Brain microvascular endothelial cell (primary cell): ENCODE results near the gene PFDN1.

Experiments used
- DNase-seq: peaks from one replicate; pipeline ENCODE4 v3.0.0-alpha.2; 2020
- H3K27ac ChIP-seq: fragments of 250-450 bp; sonication (Bioruptor Pico); 2 replicates; pipeline ENCODE4 v1.5.1; 2020; ENCODE audit warnings: mild to moderate bottlenecking, moderate library complexity
- H3K27me3 ChIP-seq: fragments of 250-450 bp; sonication (Bioruptor Pico); replicated peaks from 2 replicates; pipeline ENCODE4 v1.5.1; 2020; ENCODE audit warnings: mild to moderate bottlenecking
- H3K36me3 ChIP-seq: fragments of 250-450 bp; sonication (Bioruptor Pico); replicated peaks from 2 replicates; pipeline ENCODE4 v1.5.1; 2020; ENCODE audit warnings: mild to moderate bottlenecking
- H3K4me3 ChIP-seq: 2 replicates; pipeline ENCODE4 v1.5.1; 2011; ENCODE audit warnings: low read depth, mild to moderate bottlenecking, control low read depth, low read length, moderate library complexity
- in situ Hi-C: cut with HindIII; loops from 2 replicates; pipeline ENCODE4 v1.10.0; 2017; ENCODE audit warnings: low sequenced_read_pairs, low pct_ligation_motif_present
- TF ChIP-seq, protein P1 (sequence below): IDR thresholded peaks from 2 replicates; pipeline ENCODE4 v1.5.1; 2011; ENCODE audit warnings: low read depth, mild to moderate bottlenecking, moderate library complexity, low read length, control low read depth, inconsistent platforms; ENCODE audit errors: missing control alignments

Gene PFDN1

DNA sequence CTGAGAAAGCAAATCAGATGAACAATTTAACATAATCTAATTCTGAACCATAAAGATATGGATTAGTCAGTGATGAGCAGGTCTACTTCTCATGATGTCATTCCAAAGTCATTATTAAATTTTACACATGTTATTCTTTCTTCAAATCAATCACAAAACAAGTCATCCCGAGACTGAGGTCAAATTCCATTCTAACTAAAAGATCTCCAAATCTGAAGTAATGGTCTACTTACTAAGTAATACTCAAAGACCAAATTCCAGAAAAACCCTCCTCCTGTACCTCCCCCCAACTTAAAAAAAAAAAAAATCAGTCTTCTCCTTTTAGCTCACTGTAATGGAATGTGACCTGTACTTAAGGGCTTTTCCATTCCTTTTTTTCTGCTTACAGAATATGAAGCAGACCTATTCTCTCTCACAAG lies 4.7 kb downstream of the PFDN1 start:
- no peak overlapping the region for H3K4me3 ChIP-seq
- H3K36me3 ChIP-seq = peaks cover 13% of the 10 kb centered on the region
- DNase-seq = peak; percentile 53
- TF ChIP-seq, protein P1, sequence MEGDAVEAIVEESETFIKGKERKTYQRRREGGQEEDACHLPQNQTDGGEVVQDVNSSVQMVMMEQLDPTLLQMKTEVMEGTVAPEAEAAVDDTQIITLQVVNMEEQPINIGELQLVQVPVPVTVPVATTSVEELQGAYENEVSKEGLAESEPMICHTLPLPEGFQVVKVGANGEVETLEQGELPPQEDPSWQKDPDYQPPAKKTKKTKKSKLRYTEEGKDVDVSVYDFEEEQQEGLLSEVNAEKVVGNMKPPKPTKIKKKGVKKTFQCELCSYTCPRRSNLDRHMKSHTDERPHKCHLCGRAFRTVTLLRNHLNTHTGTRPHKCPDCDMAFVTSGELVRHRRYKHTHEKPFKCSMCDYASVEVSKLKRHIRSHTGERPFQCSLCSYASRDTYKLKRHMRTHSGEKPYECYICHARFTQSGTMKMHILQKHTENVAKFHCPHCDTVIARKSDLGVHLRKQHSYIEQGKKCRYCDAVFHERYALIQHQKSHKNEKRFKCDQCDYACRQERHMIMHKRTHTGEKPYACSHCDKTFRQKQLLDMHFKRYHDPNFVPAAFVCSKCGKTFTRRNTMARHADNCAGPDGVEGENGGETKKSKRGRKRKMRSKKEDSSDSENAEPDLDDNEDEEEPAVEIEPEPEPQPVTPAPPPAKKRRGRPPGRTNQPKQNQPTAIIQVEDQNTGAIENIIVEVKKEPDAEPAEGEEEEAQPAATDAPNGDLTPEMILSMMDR = no peak
- no peaks in the 10 kb centered on the region for H3K27me3 ChIP-seq
- peak overlapping the region; percentile 78 for H3K27ac ChIP-seq
- in situ Hi-C loops = no loop called here

DNA sequence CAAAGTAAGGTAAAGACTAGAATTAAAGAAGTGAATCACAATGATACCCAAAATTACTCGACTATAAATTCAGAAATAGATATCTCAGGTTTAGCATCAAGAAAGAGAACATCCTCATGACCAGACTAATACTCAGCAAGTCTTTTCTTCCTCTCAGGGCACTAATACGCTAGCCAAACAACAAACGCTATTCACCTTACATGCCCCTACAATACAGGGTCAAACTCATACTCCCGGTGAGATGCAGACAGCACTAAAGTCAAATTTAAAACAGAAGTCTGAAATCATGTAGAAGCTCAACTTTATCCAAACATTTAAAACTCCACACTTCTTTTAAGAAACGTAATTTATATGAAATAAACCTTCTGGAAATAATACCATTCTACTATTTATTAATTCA lies 5.6 kb downstream of the PFDN1 start:
- TF ChIP-seq, protein P1 = no peak
- no peak for DNase-seq
- in situ Hi-C loops = no loop called here
- Histone ChIP-seq H3K27me3 (no peaks in the 10 kb centered on the region), H3K36me3 (peaks cover 13% of the 10 kb centered on the region), H3K27ac (peak overlapping the region; percentile 78), H3K4me3 (no peak overlapping the region)

DNA sequence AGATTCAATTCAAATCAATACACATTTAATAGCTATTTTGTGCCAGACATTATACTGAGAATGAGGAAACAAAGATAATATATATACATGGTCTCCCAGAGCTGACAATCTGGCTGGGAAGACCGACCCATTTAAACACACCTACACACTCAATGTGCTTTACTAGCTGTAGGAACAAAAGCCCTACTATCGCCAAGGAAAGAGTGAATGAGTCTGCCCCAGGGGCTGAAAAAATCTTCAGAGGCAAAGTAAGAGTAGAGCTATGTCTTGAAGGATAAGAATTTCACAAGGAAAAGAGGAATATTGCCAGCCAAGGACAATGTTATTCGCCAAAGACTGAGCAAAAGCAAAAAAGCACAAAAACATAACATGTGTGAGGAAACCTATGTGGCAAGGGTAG lies 6.6 kb downstream of the PFDN1 start:
- peaks cover 13% of the 10 kb centered on the region for H3K36me3 ChIP-seq
- no peak overlapping the region for H3K4me3 ChIP-seq
- TF ChIP-seq, protein P1 = no peak
- no peaks in the 10 kb centered on the region for H3K27me3 ChIP-seq
- H3K27ac ChIP-seq = peak overlapping the region; percentile 36
- in situ Hi-C loops = no loop called here
- no peak for DNase-seq

DNA sequence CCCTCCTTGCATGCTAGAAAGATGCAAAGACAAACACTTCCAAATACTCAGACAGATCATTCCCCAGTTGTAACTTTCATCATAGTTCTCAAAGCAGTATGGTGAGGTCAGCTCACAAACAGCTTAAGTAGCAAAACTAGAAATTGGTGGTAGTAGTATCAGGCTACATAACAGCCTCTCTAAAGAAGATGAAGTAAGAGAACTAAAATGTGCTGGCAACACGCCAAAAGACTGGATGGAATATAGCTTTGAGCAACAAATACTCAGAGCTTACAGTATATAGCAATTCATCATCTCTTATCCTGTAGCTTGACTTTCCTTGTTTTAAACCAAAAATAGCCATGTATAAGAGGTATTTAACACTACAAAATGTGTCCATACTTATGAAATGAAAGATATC lies 7.5 kb downstream of the PFDN1 start:
- in situ Hi-C loops = no loop called here
- TF ChIP-seq, protein P1 = no peak
- peaks cover 13% of the 10 kb centered on the region for H3K36me3 ChIP-seq
- H3K27me3 ChIP-seq = no peaks in the 10 kb centered on the region
- peak; percentile 99 for DNase-seq
- peak overlapping the region; percentile 45 for H3K27ac ChIP-seq
- no peak overlapping the region for H3K4me3 ChIP-seq

DNA sequence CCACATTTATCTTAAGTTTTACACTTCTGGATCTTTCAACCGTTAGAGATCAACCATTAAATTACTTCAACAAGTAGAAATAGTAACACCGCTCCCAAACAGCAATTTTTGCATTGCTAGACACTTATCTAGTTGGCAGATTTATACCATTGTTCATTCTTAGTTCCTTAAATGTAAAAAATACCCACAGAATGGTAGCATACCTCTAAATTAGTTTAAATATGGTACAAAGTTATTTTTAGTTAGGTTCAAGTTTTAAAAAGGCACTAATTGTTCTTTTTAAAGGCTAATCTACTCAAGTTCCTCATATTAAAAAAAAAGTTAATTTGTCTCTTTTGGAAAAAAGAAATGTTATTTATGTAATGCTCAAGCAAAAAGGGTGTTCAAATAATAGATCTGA lies 8.1 kb downstream of the PFDN1 start:
- Histone ChIP-seq H3K27ac (peak overlapping the region; percentile 45), H3K4me3 (no peak overlapping the region), H3K36me3 (peaks cover 6% of the 10 kb centered on the region), H3K27me3 (no peaks in the 10 kb centered on the region)
- TF ChIP-seq, protein P1 = no peak
- in situ Hi-C loops = no loop called here
- DNase-seq = no peak

DNA sequence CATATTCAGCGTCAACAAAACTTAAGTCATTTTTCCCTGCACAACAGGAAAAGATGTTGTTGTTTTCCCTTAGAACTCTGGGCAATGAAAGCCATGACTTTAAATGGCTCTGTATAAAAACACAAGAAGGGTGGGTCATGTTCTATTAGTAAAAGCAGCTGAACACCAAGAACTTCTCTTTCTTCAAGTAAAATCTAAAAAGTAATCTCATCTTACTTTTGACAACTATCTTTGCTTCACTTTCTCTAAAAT lies 9.1 kb downstream of the PFDN1 start:
- Histone ChIP-seq H3K27me3 (no peaks in the 10 kb centered on the region), H3K4me3 (no peak overlapping the region), H3K27ac (peak overlapping the region; percentile 91), H3K36me3 (peaks cover under 1% of the 10 kb centered on the region)
- DNase-seq = no peak
- TF ChIP-seq, protein P1 = no peak
- in situ Hi-C loops = no loop called here
